GM23338 (cell line): ENCODE measurements around the gene FAM227B. TPM values are rescaled to one million over a fixed set of nuclear protein-coding genes. Genes with fewer than 3 reads are reported as not detected.

ENCODE experiments used
- ATAC-seq: fragments of 200-7000 bp; cut with Tn5 transposase; 3 replicates; pipeline ENCODE4 v1.9.1; 2020
- DNase-seq: peaks from one replicate; pipeline ENCODE4 v3.0.0-alpha.2; 2015; ENCODE audit warnings: low spot score
- H2AFZ ChIP-seq: fragments of 200-600 bp; sonication (generic); 2 replicates; pipeline ENCODE4 v1.8.0; 2016; ENCODE audit warnings: antibody characterized with exemption, mild to moderate bottlenecking, moderate library complexity
- H3F3A ChIP-seq: fragments of 200-600 bp; sonication (generic); replicated peaks from 2 replicates; pipeline ENCODE4 v1.8.0; 2017; ENCODE audit warnings: antibody characterized with exemption, mixed run types, low read depth
- H3K27ac ChIP-seq: fragments of 200-600 bp; sonication (generic); 2 replicates; pipeline ENCODE4 v1.6.1; 2016; ENCODE audit warnings: low read depth
- H3K27me3 ChIP-seq: fragments of 200-600 bp; sonication (generic); 2 replicates; pipeline ENCODE4 v1.8.0; 2016; ENCODE audit warnings: mild to moderate bottlenecking, mixed run types, moderate library complexity; ENCODE audit not compliant: insufficient read depth
- H3K36me3 ChIP-seq: fragments of 200-600 bp; sonication (generic); 2 replicates; pipeline ENCODE4 v1.8.0; 2016; ENCODE audit warnings: mild to moderate bottlenecking; ENCODE audit not compliant: insufficient read depth
- H3K4me1 ChIP-seq: fragments of 200-600 bp; sonication (generic); 2 replicates; pipeline ENCODE4 v1.8.0; 2016; ENCODE audit warnings: mild to moderate bottlenecking, moderate library complexity; ENCODE audit not compliant: insufficient read depth
- H3K4me2 ChIP-seq: fragments of 200-600 bp; sonication (generic); 2 replicates; pipeline ENCODE4 v1.7.1; 2017; ENCODE audit warnings: mixed run types
- H3K4me3 ChIP-seq: fragments of 200-600 bp; sonication (generic); 2 replicates; pipeline ENCODE4 v1.6.1; 2016; ENCODE audit warnings: mixed run types
- H3K79me2 ChIP-seq: fragments of 200-600 bp; sonication (generic); replicated peaks from 2 replicates; pipeline ENCODE4 v1.8.0; 2017; ENCODE audit warnings: mild to moderate bottlenecking; ENCODE audit not compliant: insufficient read depth
- H3K9me2 ChIP-seq: fragments of 200-600 bp; sonication (generic); 2 replicates; pipeline ENCODE4 v1.8.0; 2017; ENCODE audit not compliant: insufficient read depth
- H4K20me1 ChIP-seq: fragments of 200-600 bp; sonication (generic); replicated peaks from 2 replicates; pipeline ENCODE4 v1.8.0; 2017; ENCODE audit warnings: mild to moderate bottlenecking; ENCODE audit not compliant: insufficient read depth
- H3K27ac Mint-ChIP-seq: 2 replicates; pipeline ENCODE4 v1.8.0; 2020; ENCODE audit warnings: inconsistent platforms, mild to moderate bottlenecking, moderate library complexity, mixed read lengths
- H3K27me3 Mint-ChIP-seq: 3 replicates; pipeline ENCODE4 v1.8.0; 2022; ENCODE audit warnings: low read depth, mild to moderate bottlenecking, moderate library complexity, mixed read lengths, inconsistent platforms; ENCODE audit not compliant: insufficient read depth, poor library complexity
- H3K36me3 Mint-ChIP-seq: 3 replicates; pipeline ENCODE4 v1.8.0; 2021; ENCODE audit warnings: low read depth, mild to moderate bottlenecking, inconsistent platforms, moderate library complexity, mixed read lengths
- H3K4me1 Mint-ChIP-seq: 3 replicates; pipeline ENCODE4 v1.8.0; 2020; ENCODE audit warnings: mild to moderate bottlenecking, inconsistent platforms, mixed read lengths
- H3K4me3 Mint-ChIP-seq: 3 replicates; pipeline ENCODE4 v1.8.0; 2021; ENCODE audit warnings: moderate library complexity, mild to moderate bottlenecking, inconsistent platforms, mixed read lengths
- H3K9me3 Mint-ChIP-seq: 3 replicates; pipeline ENCODE4 v1.8.0; 2020; ENCODE audit warnings: moderate library complexity, mild to moderate bottlenecking, inconsistent platforms, mixed read lengths
- CREB1 ChIP-seq: fragments of 250-450 bp; sonication (Bioruptor Pico); IDR thresholded peaks from 2 replicates; pipeline ENCODE4 v1.5.0; 2020; ENCODE audit warnings: low read depth, mild to moderate bottlenecking, moderate library complexity
- CTCF ChIP-seq, 2 experiments: fragments of 200-600 bp in 1 of 2; sonication (generic) in 1 of 2; conservative IDR thresholded peaks; 2 replicates each; pipeline versions ENCODE4 v1.5.1 to v1.6.1; 2016 to 2017; ENCODE audit warnings: antibody characterized with exemption in 2 of 2, low read depth in 2 of 2, mild to moderate bottlenecking in 2 of 2, moderate library complexity in 1 of 2
- ETS1 ChIP-seq: IDR thresholded peaks from 2 replicates; pipeline ENCODE4 v1.6.1; 2016; ENCODE audit warnings: antibody characterized with exemption
- EZH2 ChIP-seq: fragments of 200-600 bp; sonication (generic); IDR thresholded peaks from one replicate; pipeline ENCODE4 v1.8.0; 2017; ENCODE audit warnings: antibody characterized with exemption, mild to moderate bottlenecking, low read depth; ENCODE audit not compliant: unreplicated experiment
- EZH2phosphoT487 ChIP-seq: fragments of 200-600 bp; sonication (generic); IDR thresholded peaks from one replicate; pipeline ENCODE4 v1.8.1; 2018; ENCODE audit warnings: antibody characterized with exemption; ENCODE audit not compliant: unreplicated experiment
- JUNB ChIP-seq: IDR thresholded peaks from one replicate; pipeline ENCODE4 v1.6.1; 2016; ENCODE audit warnings: antibody characterized with exemption; ENCODE audit not compliant: unreplicated experiment
- NANOG ChIP-seq: IDR thresholded peaks from 2 replicates; pipeline ENCODE4 v1.6.1; 2016; ENCODE audit warnings: antibody characterized with exemption, borderline replicate concordance
- POLR2AphosphoS5 ChIP-seq: IDR thresholded peaks from 2 replicates; pipeline ENCODE4 v1.6.1; 2016; ENCODE audit warnings: antibody characterized with exemption, low read depth
- REST ChIP-seq: IDR thresholded peaks from one replicate; pipeline ENCODE4 v1.6.1; 2018; ENCODE audit warnings: antibody characterized with exemption; ENCODE audit not compliant: unreplicated experiment
- STAT1 ChIP-seq: IDR thresholded peaks from one replicate; pipeline ENCODE4 v1.6.1; 2016; ENCODE audit warnings: antibody characterized with exemption; ENCODE audit not compliant: unreplicated experiment
- ZNF114 ChIP-seq: fragments of 250-450 bp; sonication (Bioruptor Pico); IDR thresholded peaks from 2 replicates; pipeline ENCODE4 v1.5.0; 2020; ENCODE audit warnings: mild to moderate bottlenecking, moderate library complexity
- ZNF331 ChIP-seq: fragments of 250-450 bp; sonication (Bioruptor Pico); IDR thresholded peaks from 2 replicates; pipeline ENCODE4 v1.5.0; 2020; ENCODE audit warnings: low read depth, mild to moderate bottlenecking, moderate library complexity
- ZNF462 ChIP-seq: fragments of 250-450 bp; sonication (Bioruptor Pico); IDR thresholded peaks from 2 replicates; pipeline ENCODE4 v1.5.0; 2020; ENCODE audit warnings: mild to moderate bottlenecking, moderate library complexity
- polyA plus RNA-seq: library from polyadenylated mRNA; unstranded; fragments of >200 nt; fragmentation: Nextera tagmentation; extraction: Ambion mirVana; gene quantifications from 2 replicates; pipeline ENCODE4 v1.2.1, GENCODE V29; 2016
- total RNA-seq: library from RNA; depleted of rRNA; stranded (reverse); fragments of >200 nt; shearing (Covaris generic); gene quantifications from 2 replicates; pipeline ENCODE4 v1.2.3, GENCODE V29; 2014

The FAM227B gene
- total and polyA plus RNA-seq, 2 experiments from 2014 or later = 2.6 to 10.2 TPM

- ATAC-seq (no peak), DNase-seq (no peak)
- no peaks in the 10 kb centered on the region for H3K27me3 ChIP-seq
- no peak overlapping the region for H3K4me2 ChIP-seq
- no peak overlapping the region for H3K4me3 ChIP-seq
- H3K9me2 ChIP-seq = peaks cover 4% of the 10 kb centered on the region; the same call in 1 of the 2 replicates
- no peaks in the 10 kb centered on the region for H3K36me3 ChIP-seq
- Mint-ChIP-seq H3K4me3 (no peak overlapping the region), H3K27ac (no peak overlapping the region), H3K36me3 (no peaks in the 10 kb centered on the region), H3K9me3 (peaks cover 6% of the 10 kb centered on the region; the same call in 1 of the 3 replicates), H3K27me3 (no peaks in the 10 kb centered on the region), H3K4me1 (peaks cover 10% of the 10 kb centered on the region; the same call in 2 of the 3 replicates)
- no peak for TF ChIP-seq STAT1
- no peak for TF ChIP-seq REST
- TF ChIP-seq NANOG = no peak
- TF ChIP-seq ZNF114 = no peak
- TF ChIP-seq JUNB = no peak
- no peak for TF ChIP-seq ZNF462 (CRISPR knock-in tag)
- TF ChIP-seq EZH2phosphoT487 = no peak
- TF ChIP-seq POLR2AphosphoS5 = no peak
- no peak for TF ChIP-seq EZH2
- TF ChIP-seq ZNF331 (CRISPR knock-in tag) = no peak
- TF ChIP-seq CTCF (conservative IDR thresholded peaks at IDR 0.05; ENCODE audit: low read depth in 2 of 2) = no peak
- TF ChIP-seq ETS1 = no peak
- TF ChIP-seq CREB1 (CRISPR knock-in tag) = no peak
- H3K4me1 ChIP-seq = peaks cover 6% of the 10 kb centered on the region; the same call in 1 of the 2 replicates
- H3K27ac ChIP-seq = no peak overlapping the region
- H3K79me2 ChIP-seq = no peaks in the 10 kb centered on the region
- no peaks in the 10 kb centered on the region for H3F3A ChIP-seq
- H2AFZ ChIP-seq = no peak overlapping the region
- 0 out of 2 replicates have a peak, but pooled peaks cover 2% of the 10 kb centered on the region for H4K20me1 ChIP-seq
Measured at GRCh38 chr15:49646891-49647290, 26.3 kb upstream of the FAM227B start.
